Fibroblast of skin of right biceps (primary cell): ENCODE results near the gene ARHGEF12.
"Not testable (repeated sequence)": the region's sequence is repeated elsewhere in the genome, so short reads cannot be mapped to it uniquely, and the experiment has no call there.

ENCODE experiments used
- DNase-seq: peaks from one replicate; pipeline ENCODE4 v3.0.0-alpha.2; 2013

Gene ARHGEF12

DNA sequence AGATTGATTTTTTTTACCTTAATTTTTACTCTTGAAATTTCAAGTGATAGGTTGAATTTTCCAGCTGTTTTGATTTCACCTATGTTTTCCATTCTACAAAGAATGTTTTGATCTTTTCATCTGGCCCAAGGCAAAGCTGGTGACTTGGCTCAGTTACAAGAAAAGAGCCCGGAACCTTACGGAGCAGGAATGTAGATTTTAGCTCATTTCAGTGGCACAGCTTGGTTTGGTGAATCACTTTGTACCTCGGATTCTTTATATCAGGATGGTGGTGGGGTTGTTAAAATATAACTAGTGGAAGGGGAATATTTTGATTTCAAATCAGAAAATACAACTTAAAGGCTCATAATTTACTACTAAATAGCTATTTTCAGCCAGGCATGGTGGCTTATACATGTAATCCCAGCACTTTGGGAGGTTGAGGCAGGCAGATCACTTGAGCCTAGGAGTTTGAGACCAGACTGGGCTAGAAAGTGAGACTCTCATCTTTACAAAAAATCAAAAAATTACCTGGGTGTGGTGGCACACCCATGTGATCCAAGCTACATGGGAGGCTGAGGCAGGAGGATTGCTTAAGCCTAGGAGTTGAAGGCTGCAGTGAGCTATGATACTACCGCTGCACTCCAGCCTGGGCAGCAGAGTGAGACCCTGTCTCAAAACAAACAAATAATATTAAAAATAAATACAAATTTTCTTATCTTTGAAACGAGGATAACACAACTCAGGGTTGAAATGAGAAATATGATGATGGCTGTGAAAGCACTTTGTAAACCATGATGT is 166.0 kb downstream of the ARHGEF12 start:
- no peak for DNase-seq

DNA sequence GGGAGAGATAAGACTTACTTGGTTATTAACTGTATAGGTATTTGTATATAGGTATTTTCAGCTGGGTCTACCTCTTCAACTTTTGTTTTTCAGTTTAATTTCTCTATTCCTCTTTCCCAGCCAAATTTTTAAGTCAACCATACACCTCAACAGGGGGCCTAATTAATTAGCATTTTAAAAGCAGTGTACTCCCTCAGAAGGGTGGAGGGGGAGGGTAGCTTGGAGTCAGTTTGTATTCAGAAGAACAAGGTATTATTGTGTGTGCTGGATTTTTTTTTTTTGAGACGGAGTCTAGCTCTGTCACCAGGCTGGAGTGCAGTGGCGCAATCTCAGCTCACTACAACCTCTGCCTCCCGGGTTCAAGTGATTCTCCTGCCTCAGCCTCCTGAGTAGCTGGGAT is 167.3 kb downstream of the ARHGEF12 start:
- not testable (repeated sequence) for DNase-seq

DNA sequence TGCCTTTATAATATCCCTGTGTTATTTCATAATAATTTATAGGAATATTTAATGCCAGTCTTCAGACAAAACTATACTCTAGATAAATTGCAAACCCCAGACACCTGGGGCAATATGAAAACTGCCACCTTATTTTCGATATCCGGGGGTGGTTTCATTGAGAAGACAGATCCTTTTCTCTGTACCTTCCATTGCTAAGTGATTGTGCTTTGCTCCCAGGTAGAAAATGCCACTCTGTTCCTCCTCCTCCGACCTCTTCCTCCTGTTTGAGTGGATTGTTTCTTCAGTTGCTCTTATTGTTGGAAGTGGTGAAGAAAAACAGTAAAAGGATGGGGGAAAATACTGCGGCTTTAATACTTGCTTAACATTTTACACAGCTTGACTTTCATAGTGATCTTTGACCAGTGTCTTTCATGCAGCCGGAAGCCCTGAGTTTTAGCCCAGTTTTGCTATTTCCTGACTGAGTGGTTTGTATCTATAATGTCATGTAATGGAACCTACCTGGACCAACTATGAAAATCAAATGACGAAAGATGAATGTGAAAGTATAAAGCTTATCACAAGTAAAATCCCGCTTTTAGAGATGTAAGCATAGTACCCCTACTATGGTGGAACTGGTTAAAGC is 169.7 kb downstream of the ARHGEF12 start:
- DNase-seq = no peak

DNA sequence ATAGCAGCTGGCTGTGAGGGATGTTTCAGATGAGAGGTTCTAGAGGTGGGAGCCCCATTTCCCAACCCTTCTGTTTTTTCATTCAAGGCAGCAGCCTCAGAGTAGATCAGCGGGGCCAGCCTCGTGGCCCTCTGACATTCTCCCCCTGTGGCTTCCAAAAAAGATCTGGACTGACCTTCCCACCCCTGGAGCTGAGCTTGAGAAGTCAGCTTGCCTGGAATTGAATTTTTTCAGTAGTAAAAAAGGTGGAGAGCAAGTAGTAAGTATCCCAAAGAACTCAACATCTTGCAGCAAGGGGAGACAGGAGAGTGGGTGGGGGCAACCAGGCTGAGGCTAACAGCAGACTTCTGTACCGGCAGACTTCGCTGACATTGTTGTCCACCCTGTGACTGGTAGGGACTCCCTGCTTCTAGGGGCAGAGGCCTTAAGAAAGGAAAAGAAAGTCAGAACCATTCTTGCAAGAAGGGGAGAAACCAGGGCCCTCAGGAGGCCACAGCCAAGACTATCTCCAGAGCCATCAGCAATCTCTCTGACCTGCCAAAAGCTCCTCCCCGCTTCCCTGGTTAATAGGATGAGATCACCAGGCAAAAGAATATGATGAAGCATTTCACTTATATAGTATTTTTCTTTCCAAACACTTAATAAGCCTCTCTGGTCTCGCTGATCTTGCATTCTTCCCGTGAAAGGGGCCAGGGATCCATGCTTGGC is 173.3 kb downstream of the ARHGEF12 start:
- DNase-seq = no peak

DNA sequence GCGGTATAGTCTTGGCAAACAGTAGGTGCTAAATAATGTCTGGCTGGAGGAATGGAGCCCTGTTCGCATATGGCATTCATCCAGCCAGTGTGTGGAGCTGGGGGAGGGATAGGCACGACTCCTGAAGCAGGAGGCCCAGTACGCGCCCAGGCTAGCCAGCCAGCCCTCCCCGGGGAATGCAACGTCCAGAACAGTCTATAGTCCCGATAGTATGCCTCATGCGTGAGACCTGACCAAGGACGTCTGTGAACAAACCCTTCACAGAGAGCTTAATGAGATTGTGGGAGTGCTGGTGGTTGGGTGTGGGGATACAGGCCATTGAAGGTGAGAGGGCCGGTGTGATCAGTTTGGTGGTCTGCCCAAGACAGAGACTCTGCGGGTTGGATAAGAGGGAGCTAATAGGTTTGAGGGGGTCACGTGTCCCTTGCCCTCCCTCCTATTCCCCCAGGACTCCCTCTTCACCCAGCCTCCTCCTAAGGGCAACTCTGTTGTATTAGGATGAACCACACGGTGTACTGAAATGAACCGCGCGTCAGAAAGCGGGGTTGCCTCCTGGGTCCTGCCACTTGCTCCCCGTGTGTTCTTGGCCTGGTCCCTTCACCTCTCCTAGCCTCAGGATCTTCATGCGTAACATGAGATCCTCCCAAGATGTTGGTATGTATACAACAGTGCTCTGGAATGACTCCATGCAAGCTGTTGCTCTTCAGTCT is 174.3 kb downstream of the ARHGEF12 start:
- no peak for DNase-seq

DNA sequence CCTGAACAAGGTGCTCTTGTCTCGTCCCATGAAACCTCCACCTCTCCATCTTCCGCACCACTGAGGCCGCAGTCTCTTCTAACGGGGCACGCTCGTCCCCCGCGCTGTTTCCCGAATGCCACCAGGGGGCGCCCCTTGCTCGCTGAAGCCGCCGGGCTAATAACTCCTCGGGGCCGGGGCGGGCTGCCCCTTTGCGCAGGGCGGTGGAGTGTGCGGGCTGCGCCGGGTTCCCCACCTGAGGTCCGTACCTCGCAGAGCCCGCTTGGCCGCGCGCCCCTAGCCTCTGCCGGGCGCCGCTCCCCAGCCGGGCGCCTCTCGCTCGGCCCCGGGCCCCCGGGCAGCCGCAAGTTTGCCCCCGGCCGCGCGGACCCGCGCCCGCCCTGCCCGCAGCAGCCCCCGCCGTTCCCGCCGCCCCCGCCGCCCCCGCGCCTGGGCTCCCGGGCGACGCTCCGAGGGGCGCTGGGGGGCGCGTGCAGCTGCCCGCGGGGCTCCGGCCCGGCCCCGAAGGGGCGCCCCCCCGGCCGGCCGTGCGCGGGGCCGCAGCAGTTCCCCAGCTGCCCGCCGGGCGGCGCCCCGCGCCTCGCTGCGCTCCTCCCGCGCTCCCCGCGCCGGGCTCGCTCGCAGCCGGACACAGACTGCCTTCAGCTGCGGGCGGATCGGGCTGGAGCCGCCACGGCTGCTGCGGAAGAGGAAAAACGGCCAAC is 175.1 kb downstream of the ARHGEF12 start, which contains the start of gene GRIK4:
Gene GRIK4, plus strand, starts transcription at position 633 of the 704 bp plus-strand sequence. CDS start 148,571 bp downstream, outside the sequence.
- DNase-seq = peak; percentile 69

DNA sequence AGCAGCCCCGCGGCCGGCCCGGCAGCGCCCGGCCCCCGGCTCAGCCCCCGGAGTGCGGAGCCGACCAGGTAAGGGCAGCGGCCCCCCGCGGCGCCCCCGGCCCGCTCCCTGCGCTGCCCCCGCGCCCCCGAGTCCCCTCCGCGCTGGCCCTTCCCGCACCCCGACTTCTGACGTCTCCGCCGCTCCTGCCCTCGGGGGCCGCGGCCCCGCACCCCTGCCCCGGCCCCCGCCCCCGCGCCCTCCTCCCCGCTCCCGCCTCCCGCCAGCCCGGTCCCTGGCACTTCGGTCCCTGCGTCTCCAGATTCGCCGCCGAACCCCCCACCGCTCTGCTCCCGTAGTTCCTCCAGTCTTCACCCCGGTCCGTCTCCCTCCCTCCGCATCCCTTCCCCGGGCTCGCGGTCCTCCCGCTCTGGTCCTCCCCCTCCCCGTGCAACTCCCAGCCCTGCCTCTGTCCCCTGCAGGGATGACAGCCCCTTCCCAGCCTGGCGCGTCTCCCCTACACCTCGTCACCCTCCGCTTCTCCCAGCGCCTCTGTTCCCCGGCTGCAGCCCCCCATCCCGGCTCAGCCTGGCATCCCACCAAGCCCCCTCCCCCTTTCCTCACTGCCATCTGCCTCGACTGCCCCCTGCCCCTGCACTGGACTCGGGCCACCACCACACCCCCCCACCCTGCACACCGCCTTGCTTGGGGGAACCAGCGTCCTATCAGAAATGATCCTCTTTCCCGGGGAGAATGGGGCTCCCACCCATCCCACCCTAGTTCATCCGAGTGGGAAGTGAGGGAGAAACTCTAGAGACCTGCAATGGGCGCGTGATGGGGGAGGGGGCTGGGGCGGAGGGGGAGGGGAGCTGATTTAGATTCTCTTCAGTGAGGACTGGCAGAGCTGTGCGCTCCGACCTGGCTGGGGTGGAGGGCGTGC is 175.9 kb downstream of the ARHGEF12 start:
- no peak for DNase-seq

DNA sequence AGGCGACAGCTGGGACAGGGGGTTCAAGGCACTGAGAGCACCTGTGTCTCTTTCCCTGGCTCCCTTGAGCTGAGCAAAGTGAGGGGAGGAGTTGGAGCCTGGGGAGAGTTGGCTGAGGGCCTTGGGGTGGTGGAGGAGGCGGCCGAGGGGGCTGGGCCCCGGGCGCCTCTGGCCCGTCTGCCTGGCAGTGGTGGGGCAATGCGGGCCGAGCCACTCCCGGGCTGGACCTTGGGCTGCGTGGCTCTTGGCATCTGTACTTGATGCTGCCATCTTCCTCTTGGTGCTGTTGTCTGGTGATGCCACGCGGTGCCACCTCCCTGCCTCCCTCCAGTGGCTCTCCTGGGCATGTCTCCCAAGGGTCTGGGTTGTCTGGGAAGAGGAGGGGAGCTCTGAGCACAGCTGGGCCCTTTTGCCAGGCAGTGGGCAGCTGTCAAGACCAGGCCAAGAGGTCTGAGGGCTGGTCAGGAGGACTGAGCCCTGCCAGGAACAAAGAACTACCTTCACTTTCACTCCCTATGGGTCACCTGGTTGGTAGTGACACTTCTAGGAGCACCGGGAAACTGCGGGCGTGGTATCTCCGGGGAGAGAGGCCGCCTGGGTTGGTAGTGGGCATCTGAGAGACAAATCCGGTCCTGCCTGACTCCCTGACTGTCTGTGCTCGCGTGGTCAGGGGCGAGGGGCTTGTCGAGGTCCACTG is 176.7 kb downstream of the ARHGEF12 start:
- no peak for DNase-seq

DNA sequence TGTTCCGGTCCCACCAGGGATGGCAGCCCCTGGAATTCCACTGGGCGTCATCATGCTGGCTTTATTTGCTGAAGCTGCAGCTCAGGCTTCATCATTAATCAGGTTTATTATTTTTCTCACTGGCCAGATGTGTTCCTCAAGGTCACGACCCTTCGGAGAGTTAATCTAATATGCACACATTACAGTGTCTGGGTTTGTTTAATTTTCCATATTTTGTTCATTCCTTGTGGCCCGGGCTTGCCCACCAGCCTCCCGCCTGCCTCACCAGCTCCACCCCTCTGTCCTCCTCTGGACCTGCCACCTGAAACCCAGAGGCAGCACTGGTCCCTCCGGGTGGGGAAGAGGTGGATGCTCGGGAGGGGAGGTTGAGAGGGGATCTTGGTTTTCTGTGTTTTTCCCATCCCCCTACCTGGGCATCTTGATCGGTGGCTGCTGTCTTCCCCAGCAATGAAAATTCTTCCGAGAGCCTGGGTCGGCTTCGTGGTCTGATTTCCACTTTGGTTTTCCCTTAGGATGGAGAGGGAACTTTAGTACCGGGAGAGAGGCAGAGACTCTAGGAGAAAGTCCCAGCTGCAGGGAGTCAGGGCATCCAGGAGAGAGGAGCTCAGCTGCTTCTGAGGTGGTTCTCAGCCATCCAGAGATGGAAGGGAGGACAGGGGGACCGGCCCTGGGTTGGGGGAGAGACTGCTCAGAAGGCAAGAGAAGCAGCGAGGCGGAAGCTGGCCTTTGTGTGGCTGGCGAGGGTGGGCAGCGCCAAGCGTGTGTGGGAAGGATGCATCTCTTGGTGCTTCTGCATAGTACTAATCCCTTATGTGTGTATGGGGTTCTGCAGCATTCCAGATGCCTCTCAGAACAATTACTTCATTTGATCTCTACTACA is 177.5 kb downstream of the ARHGEF12 start:
- DNase-seq = no peak

DNA sequence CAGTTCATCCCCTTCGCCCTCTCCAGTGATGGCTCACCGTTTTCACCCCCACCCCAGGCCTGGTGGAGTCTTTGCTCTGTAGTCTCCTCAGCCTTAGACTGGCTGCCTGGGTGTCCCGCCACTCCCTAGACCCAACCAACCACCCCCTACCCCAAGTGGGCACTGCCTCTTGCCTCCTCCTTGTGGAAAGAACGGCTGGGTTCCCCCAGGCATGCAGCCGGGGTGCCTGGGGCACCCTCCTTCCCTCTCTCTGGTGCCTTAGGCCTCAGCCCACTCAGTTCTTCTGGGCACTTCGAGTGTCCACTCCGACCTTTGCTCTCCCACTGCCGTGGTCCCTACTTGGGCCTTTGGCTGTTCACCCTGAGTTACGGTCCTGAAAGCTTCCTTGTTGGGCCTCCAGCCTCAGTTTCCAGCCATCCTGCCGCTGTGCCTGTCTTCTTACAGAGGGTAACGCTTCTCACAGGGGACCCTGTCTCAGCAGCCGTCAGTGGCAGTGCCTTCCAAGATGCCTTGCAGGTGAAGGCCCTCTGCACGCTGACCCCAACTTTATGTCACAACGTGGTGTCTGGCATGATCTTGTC is 178.4 kb downstream of the ARHGEF12 start:
- DNase-seq = no peak

DNA sequence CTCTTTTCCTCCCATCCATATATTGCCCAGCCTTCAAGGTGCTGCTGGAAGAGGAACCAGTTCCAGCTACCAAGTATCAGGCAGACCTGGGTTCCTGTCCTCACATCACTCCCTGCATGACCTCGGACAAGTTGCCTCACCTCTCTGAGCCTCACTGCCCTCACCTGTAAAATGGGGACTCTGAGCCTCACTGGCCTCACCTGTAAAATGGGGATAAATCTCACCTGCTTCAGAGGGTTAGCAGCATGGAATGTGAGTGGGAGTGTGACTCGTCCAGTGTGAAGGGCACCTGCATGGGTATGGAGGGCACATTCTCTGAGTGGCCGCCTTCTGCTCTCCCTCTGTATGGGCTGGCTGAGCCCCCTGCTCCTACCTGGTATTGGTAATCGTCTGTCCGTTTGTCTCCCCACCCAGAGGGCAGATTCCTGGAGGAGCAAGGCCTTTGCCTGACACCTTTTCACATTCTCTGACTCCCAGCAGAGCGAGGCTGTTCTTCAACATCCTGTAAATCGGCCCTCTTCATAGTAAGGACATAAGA is 179.0 kb downstream of the ARHGEF12 start:
- DNase-seq = no peak

DNA sequence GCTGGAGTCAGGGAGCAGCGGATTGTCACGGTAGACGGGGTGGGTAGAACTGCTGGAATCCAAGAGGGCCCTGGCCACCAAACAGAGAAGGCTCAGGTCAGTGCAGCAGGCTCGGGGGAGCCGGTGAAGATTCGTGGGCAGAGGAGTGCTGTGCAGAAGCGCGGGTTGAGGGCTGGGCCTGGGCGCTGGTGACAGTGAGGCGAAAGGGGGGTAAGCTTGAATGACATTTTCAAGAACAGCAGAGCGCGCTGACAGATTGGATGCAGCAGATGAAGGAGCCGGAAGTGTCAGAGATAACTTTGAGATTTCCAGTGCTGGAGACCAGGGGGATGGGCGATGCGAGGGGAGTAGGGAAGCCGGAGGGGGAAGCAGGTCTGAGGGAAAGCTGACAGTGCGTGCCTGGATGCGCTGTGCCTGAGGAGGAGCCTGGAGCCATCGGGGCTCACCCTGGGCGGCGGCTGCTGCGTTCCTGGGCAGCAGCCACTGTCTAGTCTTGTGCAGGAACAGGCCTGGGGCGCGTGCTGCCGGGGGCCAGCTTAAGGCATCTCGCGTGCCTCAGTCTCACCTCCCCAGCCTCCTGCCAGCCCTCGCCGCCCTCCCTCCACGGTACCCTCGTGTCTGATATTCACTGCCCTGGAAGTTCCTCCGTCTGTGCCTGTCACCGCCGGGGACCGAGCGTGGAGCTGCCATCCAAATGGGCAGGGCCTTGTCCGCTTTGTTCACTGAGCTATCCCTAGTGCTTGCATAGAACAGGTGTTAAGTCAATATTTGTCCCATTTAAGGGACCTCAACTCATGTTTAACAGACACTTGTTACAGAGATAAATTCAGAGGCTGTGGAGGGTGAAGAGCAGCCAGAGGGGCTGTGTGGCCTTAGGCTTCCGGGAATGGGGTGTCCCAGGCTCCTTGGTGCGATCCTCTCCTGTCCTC is 180.5 kb downstream of the ARHGEF12 start:
- no peak for DNase-seq

DNA sequence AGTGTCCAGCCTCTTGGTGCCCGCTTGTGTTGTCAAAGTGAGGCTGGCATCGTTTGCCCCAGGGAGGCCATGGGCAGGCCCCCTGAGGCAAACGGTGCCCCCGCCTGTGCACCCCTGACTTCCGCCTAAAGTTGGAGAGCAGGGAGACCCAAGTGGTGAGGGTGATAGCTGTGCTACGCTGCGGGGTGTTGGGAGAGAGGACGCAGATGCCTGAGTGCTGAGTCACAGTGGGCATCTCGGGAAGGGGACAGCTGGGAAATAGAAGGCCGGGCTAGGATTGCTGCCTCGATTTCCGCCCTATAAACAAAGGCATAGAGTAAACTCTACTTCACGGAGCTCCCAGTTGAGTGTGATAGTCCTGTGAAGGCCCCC is 181.2 kb downstream of the ARHGEF12 start:
- DNase-seq = no peak

DNA sequence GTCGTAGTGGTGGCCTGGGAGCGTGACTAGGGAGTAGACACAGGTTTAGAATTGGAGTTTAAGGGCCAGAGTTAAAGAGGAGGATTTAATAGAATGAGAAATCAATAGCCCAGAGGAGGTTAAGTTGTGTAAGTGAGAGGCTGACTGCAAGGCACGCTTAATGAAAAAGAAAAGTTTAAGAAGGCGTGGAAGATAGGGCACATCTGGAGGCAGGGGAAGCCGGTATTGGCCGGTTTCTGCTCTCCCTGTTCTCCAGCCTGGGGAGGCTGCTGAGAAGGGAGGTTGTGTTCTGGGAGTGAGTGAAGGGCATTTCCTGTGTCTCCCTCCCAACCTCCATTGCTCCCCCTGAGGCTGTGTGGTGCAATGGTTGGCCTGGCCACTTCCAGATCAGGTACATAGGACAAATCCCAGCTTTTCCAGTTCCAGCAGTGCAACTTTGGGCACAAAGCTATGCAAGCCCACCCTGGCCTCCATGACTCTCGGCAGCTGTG is 181.6 kb downstream of the ARHGEF12 start:
- DNase-seq = no peak

DNA sequence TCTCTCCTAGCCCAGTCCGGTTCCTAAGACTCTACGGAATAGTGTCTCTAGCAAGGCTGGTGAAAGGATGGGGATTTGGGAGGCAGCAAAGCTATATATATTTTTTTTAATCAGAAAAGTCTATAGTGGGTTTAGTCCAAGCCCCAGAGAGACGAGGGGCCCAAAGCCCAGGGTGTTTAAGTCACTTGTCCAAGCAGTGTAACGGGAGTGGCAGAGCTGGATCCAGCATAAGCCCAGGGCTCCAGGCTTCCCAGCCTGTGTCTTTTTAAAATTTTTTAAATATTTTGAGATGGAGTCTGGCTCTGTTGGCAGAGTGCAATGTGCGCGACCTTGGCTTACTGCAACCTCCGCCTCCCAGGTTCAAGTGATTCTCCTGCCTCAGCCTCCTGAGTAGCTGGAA is 182.1 kb downstream of the ARHGEF12 start:
- DNase-seq = no peak

DNA sequence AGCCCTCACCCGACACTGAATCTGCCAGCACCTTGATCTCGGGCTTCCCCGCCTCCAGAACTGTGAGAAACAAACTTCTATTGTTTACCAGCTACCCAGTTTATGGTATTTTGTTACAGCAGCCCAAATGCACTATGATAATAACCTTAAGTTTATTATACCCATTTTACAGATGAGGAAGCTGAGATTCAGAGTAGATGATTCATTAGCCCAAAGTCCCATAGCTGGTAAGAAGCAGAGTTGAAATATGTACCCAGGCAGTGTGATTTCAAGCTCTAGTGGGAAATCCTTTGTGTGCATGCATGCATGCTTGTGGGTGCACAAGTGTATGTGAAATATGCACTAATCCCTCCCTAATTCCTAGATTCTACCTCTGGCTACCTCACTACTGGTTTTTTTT is 183.3 kb downstream of the ARHGEF12 start:
- no peak for DNase-seq

DNA sequence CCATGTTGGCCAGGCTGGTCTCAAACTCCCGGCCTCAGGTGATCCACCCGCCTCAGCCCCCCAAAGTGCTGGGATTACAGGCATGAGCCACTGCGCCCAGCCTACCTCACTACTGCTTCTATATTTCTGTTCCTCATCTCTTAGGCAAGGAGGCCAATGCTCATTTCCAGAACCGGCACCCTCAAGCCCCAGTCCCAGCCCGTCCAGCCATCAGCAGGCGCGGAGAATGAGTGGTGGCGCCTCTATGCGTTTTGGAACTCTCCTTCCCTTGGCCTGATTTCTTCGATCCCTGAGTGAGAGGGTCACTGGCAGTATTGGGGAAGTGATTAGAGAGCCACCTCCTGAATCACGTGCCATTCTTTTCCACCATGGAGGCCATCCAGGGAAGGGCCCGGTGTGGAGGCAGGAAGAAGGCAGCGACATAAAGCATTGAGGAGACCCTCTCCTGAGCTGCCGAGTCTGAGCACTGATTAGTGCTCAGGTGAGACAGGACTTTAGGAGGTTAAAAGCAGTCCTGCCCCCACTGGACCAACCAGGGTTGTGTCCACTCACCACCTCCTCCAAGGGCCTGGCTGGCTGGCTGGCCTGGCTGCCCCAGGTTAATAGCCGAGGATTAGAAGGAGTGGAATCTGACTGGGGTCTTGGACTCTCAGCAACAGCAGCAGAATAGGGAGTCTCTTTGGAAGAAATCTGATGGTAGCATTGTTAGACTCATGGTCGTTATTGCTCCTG is 184.0 kb downstream of the ARHGEF12 start:
- DNase-seq = no peak
